A549 (cell line): ENCODE results near the gene GALNTL6. TPM values are rescaled to one million over a fixed set of nuclear protein-coding genes. Genes with fewer than 3 reads are reported as not detected.

ENCODE experiments used
- ATAC-seq, 2 experiments: fragments of 200-7000 bp in 1 of 2; fragments of >200 bp in 1 of 2; cut with Nextera tagmentation in 1 of 2; cut with Tn5 transposase in 1 of 2; 3 replicates each; pipeline versions ENCODE4 v1.8.0 to v1.9.1; 2018 to 2020; ENCODE audit warnings: mild to moderate bottlenecking in 1 of 2, moderate library complexity in 1 of 2
- CTCF ChIA-PET: fragments of 300-600 bp; sonication (Branson Sonifier 250); formaldehyde crosslinking; extraction: SDS; loops from one replicate; lab custom pipeline; 2021; ENCODE audit warnings: antibody characterized with exemption, inconsistent platforms; lab: Yijun Ruan, JAX
- POLR2A ChIA-PET: fragments of 350-600 bp; formaldehyde crosslinking; extraction: SDS; loops from one replicate; lab custom pipeline; 2021; ENCODE audit warnings: antibody characterized with exemption, inconsistent platforms; lab: Yijun Ruan, JAX
- DNase-seq, 2 experiments: peaks; one replicate each; pipeline versions ENCODE4 v3.0.0 to v3.0.0-alpha.2; 2011 to 2016; ENCODE audit warnings: low read depth in 1 of 2, low spot score in 1 of 2
- FAIRE-seq: peaks from 2 replicates; lab custom pipeline; 2011; peaks lifted over from hg19 to GRCh38; lab: Jason Lieb, UNC
- H3K27ac ChIP-seq, 2 experiments: fragments of >200 bp; sonication (Bioruptor Twin); formaldehyde crosslinking; 3 replicates each; pipeline ENCODE4 v1.5.1; 2016 to 2017
- H3K4me1 ChIP-seq: fragments of >200 bp; sonication (Bioruptor Twin); formaldehyde crosslinking; 3 replicates; pipeline ENCODE4 v1.6.1; 2016
- H3K4me2 ChIP-seq: fragments of >200 bp; sonication (Bioruptor Twin); formaldehyde crosslinking; 3 replicates; pipeline ENCODE4 v1.6.1; 2016
- H3K4me3 ChIP-seq: fragments of >200 bp; sonication (Bioruptor Twin); formaldehyde crosslinking; 3 replicates; pipeline ENCODE4 v1.5.1; 2016
- H3K9me3 ChIP-seq: fragments of >200 bp; sonication (Bioruptor Twin); formaldehyde crosslinking; 3 replicates; pipeline ENCODE4 v1.6.1; 2016
- BHLHE40 ChIP-seq: IDR thresholded peaks from 2 replicates; pipeline ENCODE4 v1.6.1; 2012; ENCODE audit warnings: low read depth, low read length, inconsistent platforms
- CBX8 ChIP-seq: fragments of 200-600 bp; sonication (generic); IDR thresholded peaks from 2 replicates; pipeline ENCODE4 v1.6.1; 2016
- CHD2 ChIP-seq: fragments of 150-350 bp; IDR thresholded peaks from 2 replicates; pipeline ENCODE4 v1.6.1; 2014; ENCODE audit warnings: low read length; ENCODE audit not compliant: partially characterized antibody
- ELK1 ChIP-seq: fragments of 150-350 bp; IDR thresholded peaks from 2 replicates; pipeline ENCODE4 v1.6.1; 2014; ENCODE audit warnings: low read depth, mild to moderate bottlenecking, low read length
- ESRRA ChIP-seq: fragments of 150-350 bp; IDR thresholded peaks from 2 replicates; pipeline ENCODE4 v1.6.1; 2014; ENCODE audit warnings: mild to moderate bottlenecking, low read length, borderline replicate concordance
- FOXS1 ChIP-seq: fragments of 250-450 bp; sonication (Bioruptor Pico); IDR thresholded peaks from 2 replicates; pipeline ENCODE4 v1.5.0; 2020; ENCODE audit warnings: mild to moderate bottlenecking, moderate library complexity
- HMGXB4 ChIP-seq: fragments of 250-450 bp; sonication (Bioruptor Pico); IDR thresholded peaks from 2 replicates; pipeline ENCODE4 v1.5.0; 2021; ENCODE audit warnings: mild to moderate bottlenecking, moderate library complexity, borderline replicate concordance
- KDM5A ChIP-seq: fragments of 200-600 bp; sonication (generic); IDR thresholded peaks from 2 replicates; pipeline ENCODE4 v1.6.1; 2016; ENCODE audit warnings: antibody characterized with exemption, mild to moderate bottlenecking
- MAX ChIP-seq: IDR thresholded peaks from 2 replicates; pipeline ENCODE4 v1.6.1; 2012
- POLR2AphosphoS2 ChIP-seq: conservative IDR thresholded peaks from 2 replicates; pipeline ENCODE4 v1.6.1; 2012; ENCODE audit warnings: low read length, improper control_type of control experiment, inconsistent platforms
- RCOR1 ChIP-seq: fragments of 150-350 bp; IDR thresholded peaks from 2 replicates; pipeline ENCODE4 v1.6.1; 2014; ENCODE audit warnings: antibody characterized with exemption, low read length, low read depth
- RNF2 ChIP-seq: fragments of 200-600 bp; sonication (generic); IDR thresholded peaks from 2 replicates; pipeline ENCODE4 v1.6.1; 2016; ENCODE audit warnings: low read depth, mild to moderate bottlenecking, antibody characterized with exemption, moderate library complexity, borderline replicate concordance
- USF2 ChIP-seq: fragments of 450-650 bp; IDR thresholded peaks from 2 replicates; pipeline ENCODE4 v1.6.1; 2014; ENCODE audit warnings: antibody characterized with exemption
- ZSCAN20 ChIP-seq: fragments of 250-450 bp; sonication (Bioruptor Pico); IDR thresholded peaks from 2 replicates; pipeline ENCODE4 v1.8.0; 2022; ENCODE audit warnings: mild to moderate bottlenecking, moderate library complexity
- WGBS: methylation state at CpG from one replicate; pipeline ENCODE4 v1.1.6; 2017; ENCODE audit errors: missing lambda C conversion rate; 5-methylcytosine and 5-hydroxymethylcytosine counted together
- polyA plus RNA-seq, 4 experiments: library from polyadenylated mRNA; depleted of rRNA in 3 of 4; stranded (reverse); fragments of >200 nt; fragmentation: RNase III in 1 of 4; extraction: RNeasy Plus Mini Kit Qiagen cat#74134 plus additional on column Dnase treatment in 1 of 4; gene quantifications; 2 replicates in 3 of 4; 3 replicates in 1 of 4; pipeline ENCODE4 v1.2.3, GENCODE V29; 2011 to 2017

The GALNTL6 gene
- polyA plus RNA-seq, 2 of the 4 experiments (the other 2 are of a cell fraction): 0.06 to 0.49 TPM

- CTCF ChIA-PET: interaction anchor here (0.6 kb wide), 1 partner anchor 156 kb away, joined by 3 read pairs; no protein-coding TSS in a partner anchor
- Histone ChIP-seq H3K4me2 (no peak overlapping the region), H3K4me3 (no peak overlapping the region), H3K27ac (no peak overlapping the region), H3K9me3 (no peaks in the 10 kb centered on the region), H3K4me1 (no peaks in the 10 kb centered on the region)
- FAIRE-seq (no peak), ATAC-seq (no peak), DNase-seq (no peak)
- TF ChIP-seq BHLHE40: no peak
- TF ChIP-seq MAX: no peak
- TF ChIP-seq FOXS1: no peak
- TF ChIP-seq HMGXB4 (CRISPR knock-in tag): no peak
- TF ChIP-seq CBX8: no peak
- TF ChIP-seq RCOR1: no peak
- TF ChIP-seq CHD2: no peak
- TF ChIP-seq USF2: no peak
- POLR2A ChIA-PET: no interaction called here
- 88% methylated on average over 2 of the region's 2 CpGs for WGBS
Measured at GRCh38 chr4:173046144-173046543, 1232.9 kb downstream of the GALNTL6 start.

- Histone ChIP-seq H3K9me3 (no peaks in the 10 kb centered on the region), H3K4me1 (no peaks in the 10 kb centered on the region), H3K4me2 (no peak overlapping the region), H3K27ac (no peak overlapping the region), H3K4me3 (no peak overlapping the region)
- FAIRE-seq (no peak), ATAC-seq (no peak), DNase-seq (no peak)
- ChIA-PET POLR2A (no interaction called here), CTCF (interaction anchor here (0.8 to 2.0 kb wide), 4 partner anchors 10 to 255 kb away, joined by 3 to 5 read pairs (median 3); no protein-coding TSS in a partner anchor)
- WGBS: 88% methylated on average over 5 of the region's 5 CpGs
- TF ChIP-seq RNF2: no peak
- TF ChIP-seq ELK1: no peak
- no peak for TF ChIP-seq KDM5A
- no peak for TF ChIP-seq BHLHE40
- no peak for TF ChIP-seq ESRRA
- TF ChIP-seq, all 56 proteins: peak for 0
Measured at GRCh38 chr4:173046818-173047217, 1233.6 kb downstream of the GALNTL6 start.

GRCh38 chr4:173051232-173051631, 1238.0 kb downstream of the GALNTL6 start:
- FAIRE-seq (no peak), ATAC-seq (no peak), DNase-seq (no peak)
- Histone ChIP-seq H3K4me3 (no peak overlapping the region), H3K9me3 (no peaks in the 10 kb centered on the region), H3K4me2 (no peak overlapping the region), H3K27ac (no peak overlapping the region), H3K4me1 (no peaks in the 10 kb centered on the region)
- WGBS: 94% methylated on average over 2 of the region's 2 CpGs
- TF ChIP-seq ZSCAN20 (CRISPR knock-in tag) (no peak), POLR2AphosphoS2 (no peak)
- POLR2A ChIA-PET: no interaction called here
- CTCF ChIA-PET: no interaction called here

- FAIRE-seq (no peak), DNase-seq (no peak), ATAC-seq (no peak)
- Histone ChIP-seq H3K4me3 (no peak overlapping the region), H3K4me1 (no peaks in the 10 kb centered on the region), H3K4me2 (no peak overlapping the region), H3K27ac (no peak overlapping the region), H3K9me3 (no peaks in the 10 kb centered on the region)
- ChIA-PET CTCF (no interaction called here), POLR2A (no interaction called here)
- TF ChIP-seq CBX8: no peak
- WGBS: 78% methylated on average over 9 of the region's 9 CpGs
Measured at GRCh38 chr4:173051716-173052115, 1238.5 kb downstream of the GALNTL6 start.
